GM23338 (cell line): ENCODE measurements around the gene MYH14.

Experiments
- EZH2 ChIP-seq: fragments of 200-600 bp; sonication (generic); IDR thresholded peaks from one replicate; pipeline ENCODE4 v1.8.0; 2017; ENCODE audit warnings: antibody characterized with exemption, mild to moderate bottlenecking, low read depth; ENCODE audit not compliant: unreplicated experiment
- EZH2phosphoT487 ChIP-seq: fragments of 200-600 bp; sonication (generic); IDR thresholded peaks from one replicate; pipeline ENCODE4 v1.8.1; 2018; ENCODE audit warnings: antibody characterized with exemption; ENCODE audit not compliant: unreplicated experiment
- NANOG ChIP-seq: IDR thresholded peaks from 2 replicates; pipeline ENCODE4 v1.6.1; 2016; ENCODE audit warnings: antibody characterized with exemption, borderline replicate concordance
- POLR2AphosphoS5 ChIP-seq: IDR thresholded peaks from 2 replicates; pipeline ENCODE4 v1.6.1; 2016; ENCODE audit warnings: antibody characterized with exemption, low read depth
- ZNF331 ChIP-seq: fragments of 250-450 bp; sonication (Bioruptor Pico); IDR thresholded peaks from 2 replicates; pipeline ENCODE4 v1.5.0; 2020; ENCODE audit warnings: low read depth, mild to moderate bottlenecking, moderate library complexity
- TF ChIP-seq, protein P1 (sequence below), 2 experiments: fragments of 200-600 bp in 1 of 2; sonication (generic) in 1 of 2; conservative IDR thresholded peaks; 2 replicates each; pipeline versions ENCODE4 v1.5.1 to v1.6.1; 2016 to 2017; ENCODE audit warnings: antibody characterized with exemption in 2 of 2, low read depth in 2 of 2, mild to moderate bottlenecking in 2 of 2, moderate library complexity in 1 of 2
- TF ChIP-seq, protein P2 (sequence below): IDR thresholded peaks from one replicate; pipeline ENCODE4 v1.6.1; 2018; ENCODE audit warnings: antibody characterized with exemption; ENCODE audit not compliant: unreplicated experiment
- TF ChIP-seq, protein P3 (sequence below): IDR thresholded peaks from 2 replicates; pipeline ENCODE4 v1.6.1; 2016; ENCODE audit warnings: antibody characterized with exemption

DNA sequence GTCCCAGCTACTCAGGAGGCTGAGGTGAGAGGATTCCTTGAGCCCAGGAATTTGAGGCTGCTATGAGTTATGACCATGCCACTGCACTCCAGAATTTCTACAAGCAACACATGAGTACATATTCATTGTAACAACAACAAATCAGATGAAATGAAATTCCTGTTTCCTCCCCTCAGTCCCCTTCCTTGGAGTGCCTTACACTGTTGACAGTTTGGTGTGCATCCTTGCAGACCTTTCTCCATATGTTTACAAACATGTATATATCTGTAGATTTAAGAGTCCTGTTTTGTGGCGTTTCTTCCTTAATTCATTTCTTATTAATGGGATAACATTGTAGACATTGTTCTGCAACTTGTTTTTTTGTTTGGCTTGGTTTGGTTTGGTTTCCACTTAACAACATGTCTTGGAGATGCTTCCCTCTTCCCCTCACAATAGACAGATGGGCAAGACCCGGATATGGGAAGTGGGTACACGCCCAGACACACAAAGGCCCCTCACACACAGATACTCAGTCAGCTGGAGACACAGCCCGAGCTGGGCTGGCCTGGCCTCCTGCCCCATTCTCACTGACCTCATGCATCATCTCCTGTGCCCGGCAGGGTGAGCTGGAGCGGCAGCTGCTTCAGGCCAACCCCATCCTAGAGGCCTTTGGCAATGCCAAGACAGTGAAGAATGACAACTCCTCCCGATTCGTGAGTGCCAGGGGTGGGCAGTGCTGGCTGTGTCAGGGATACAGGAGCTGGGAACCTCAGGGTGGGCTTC, 21.7 kb downstream of the MYH14 start:
- TF ChIP-seq, protein P1, sequence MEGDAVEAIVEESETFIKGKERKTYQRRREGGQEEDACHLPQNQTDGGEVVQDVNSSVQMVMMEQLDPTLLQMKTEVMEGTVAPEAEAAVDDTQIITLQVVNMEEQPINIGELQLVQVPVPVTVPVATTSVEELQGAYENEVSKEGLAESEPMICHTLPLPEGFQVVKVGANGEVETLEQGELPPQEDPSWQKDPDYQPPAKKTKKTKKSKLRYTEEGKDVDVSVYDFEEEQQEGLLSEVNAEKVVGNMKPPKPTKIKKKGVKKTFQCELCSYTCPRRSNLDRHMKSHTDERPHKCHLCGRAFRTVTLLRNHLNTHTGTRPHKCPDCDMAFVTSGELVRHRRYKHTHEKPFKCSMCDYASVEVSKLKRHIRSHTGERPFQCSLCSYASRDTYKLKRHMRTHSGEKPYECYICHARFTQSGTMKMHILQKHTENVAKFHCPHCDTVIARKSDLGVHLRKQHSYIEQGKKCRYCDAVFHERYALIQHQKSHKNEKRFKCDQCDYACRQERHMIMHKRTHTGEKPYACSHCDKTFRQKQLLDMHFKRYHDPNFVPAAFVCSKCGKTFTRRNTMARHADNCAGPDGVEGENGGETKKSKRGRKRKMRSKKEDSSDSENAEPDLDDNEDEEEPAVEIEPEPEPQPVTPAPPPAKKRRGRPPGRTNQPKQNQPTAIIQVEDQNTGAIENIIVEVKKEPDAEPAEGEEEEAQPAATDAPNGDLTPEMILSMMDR (conservative IDR thresholded peaks at IDR 0.05; ENCODE audit: low read depth in 2 of 2): no peak
- TF ChIP-seq, protein P2, sequence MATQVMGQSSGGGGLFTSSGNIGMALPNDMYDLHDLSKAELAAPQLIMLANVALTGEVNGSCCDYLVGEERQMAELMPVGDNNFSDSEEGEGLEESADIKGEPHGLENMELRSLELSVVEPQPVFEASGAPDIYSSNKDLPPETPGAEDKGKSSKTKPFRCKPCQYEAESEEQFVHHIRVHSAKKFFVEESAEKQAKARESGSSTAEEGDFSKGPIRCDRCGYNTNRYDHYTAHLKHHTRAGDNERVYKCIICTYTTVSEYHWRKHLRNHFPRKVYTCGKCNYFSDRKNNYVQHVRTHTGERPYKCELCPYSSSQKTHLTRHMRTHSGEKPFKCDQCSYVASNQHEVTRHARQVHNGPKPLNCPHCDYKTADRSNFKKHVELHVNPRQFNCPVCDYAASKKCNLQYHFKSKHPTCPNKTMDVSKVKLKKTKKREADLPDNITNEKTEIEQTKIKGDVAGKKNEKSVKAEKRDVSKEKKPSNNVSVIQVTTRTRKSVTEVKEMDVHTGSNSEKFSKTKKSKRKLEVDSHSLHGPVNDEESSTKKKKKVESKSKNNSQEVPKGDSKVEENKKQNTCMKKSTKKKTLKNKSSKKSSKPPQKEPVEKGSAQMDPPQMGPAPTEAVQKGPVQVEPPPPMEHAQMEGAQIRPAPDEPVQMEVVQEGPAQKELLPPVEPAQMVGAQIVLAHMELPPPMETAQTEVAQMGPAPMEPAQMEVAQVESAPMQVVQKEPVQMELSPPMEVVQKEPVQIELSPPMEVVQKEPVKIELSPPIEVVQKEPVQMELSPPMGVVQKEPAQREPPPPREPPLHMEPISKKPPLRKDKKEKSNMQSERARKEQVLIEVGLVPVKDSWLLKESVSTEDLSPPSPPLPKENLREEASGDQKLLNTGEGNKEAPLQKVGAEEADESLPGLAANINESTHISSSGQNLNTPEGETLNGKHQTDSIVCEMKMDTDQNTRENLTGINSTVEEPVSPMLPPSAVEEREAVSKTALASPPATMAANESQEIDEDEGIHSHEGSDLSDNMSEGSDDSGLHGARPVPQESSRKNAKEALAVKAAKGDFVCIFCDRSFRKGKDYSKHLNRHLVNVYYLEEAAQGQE: no peak
- TF ChIP-seq EZH2phosphoT487 (no peak), EZH2 (no peak), POLR2AphosphoS5 (no peak), NANOG (no peak), ZNF331 (no peak)
- TF ChIP-seq, protein P3, sequence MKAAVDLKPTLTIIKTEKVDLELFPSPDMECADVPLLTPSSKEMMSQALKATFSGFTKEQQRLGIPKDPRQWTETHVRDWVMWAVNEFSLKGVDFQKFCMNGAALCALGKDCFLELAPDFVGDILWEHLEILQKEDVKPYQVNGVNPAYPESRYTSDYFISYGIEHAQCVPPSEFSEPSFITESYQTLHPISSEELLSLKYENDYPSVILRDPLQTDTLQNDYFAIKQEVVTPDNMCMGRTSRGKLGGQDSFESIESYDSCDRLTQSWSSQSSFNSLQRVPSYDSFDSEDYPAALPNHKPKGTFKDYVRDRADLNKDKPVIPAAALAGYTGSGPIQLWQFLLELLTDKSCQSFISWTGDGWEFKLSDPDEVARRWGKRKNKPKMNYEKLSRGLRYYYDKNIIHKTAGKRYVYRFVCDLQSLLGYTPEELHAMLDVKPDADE: no peak
